Keratinocyte (primary cell): Measurements from ENCODE around the gene PARN. TPM values are rescaled to one million over a fixed set of nuclear protein-coding genes. Genes with fewer than 3 reads are reported as not detected.

Experiments used
- DNase-seq: peaks from one replicate; pipeline ENCODE4 v3.0.0-alpha.2; 2011; ENCODE audit warnings: low read depth, missing footprints, low spot score
- FAIRE-seq: peaks from 2 replicates; lab custom pipeline; 2011; peaks lifted over from hg19 to GRCh38; lab: Jason Lieb, UNC
- H2AFZ ChIP-seq: 2 replicates; pipeline ENCODE4 v1.6.0; 2012; ENCODE audit warnings: low read length, control low read depth, inconsistent platforms; ENCODE audit not compliant: control insufficient read depth
- H3K27ac ChIP-seq: 2 replicates; pipeline ENCODE4 v1.5.1; 2011; ENCODE audit warnings: low read length; ENCODE audit not compliant: control insufficient read depth, insufficient read depth
- H3K27me3 ChIP-seq: 3 replicates; pipeline ENCODE4 v1.6.0; 2011; ENCODE audit warnings: low read length; ENCODE audit not compliant: control insufficient read depth, insufficient read depth; ENCODE audit errors: extremely low read depth
- H3K36me3 ChIP-seq, 2 experiments: 2 replicates in 1 of 2; 3 replicates in 1 of 2; pipeline ENCODE4 v1.5.1; 2011; ENCODE audit warnings: low read length in 2 of 2, mild to moderate bottlenecking in 1 of 2; ENCODE audit not compliant: control insufficient read depth in 2 of 2, insufficient read depth in 2 of 2; ENCODE audit errors: extremely low read depth in 1 of 2
- H3K4me1 ChIP-seq: 3 replicates; pipeline ENCODE4 v1.5.1; 2011; ENCODE audit warnings: low read length; ENCODE audit not compliant: control insufficient read depth, insufficient read depth; ENCODE audit errors: extremely low read depth
- H3K4me2 ChIP-seq: 3 replicates; pipeline ENCODE4 v1.6.0; 2011; ENCODE audit warnings: low read depth, low read length; ENCODE audit not compliant: control insufficient read depth, insufficient read depth; ENCODE audit errors: extremely low read depth
- H3K4me3 ChIP-seq, 3 experiments: fragments of 200-600 bp in 1 of 3; sonication (generic) in 1 of 3; 2 replicates in 2 of 3; 3 replicates in 1 of 3; pipeline ENCODE4 v1.5.1; 2011 to 2016; ENCODE audit warnings: low read length in 3 of 3, mild to moderate bottlenecking in 3 of 3, control low read depth in 2 of 3, inconsistent platforms in 1 of 3, low read depth in 1 of 3, mixed read lengths in 1 of 3, mixed run types in 1 of 3, moderate library complexity in 1 of 3; ENCODE audit not compliant: control insufficient read depth in 2 of 3, insufficient read depth in 2 of 3; ENCODE audit errors: extremely low read depth in 1 of 3
- H3K79me2 ChIP-seq: 2 replicates; pipeline ENCODE4 v1.6.0; 2012; ENCODE audit warnings: low read length; ENCODE audit not compliant: control insufficient read depth, insufficient read depth
- H3K9ac ChIP-seq: 3 replicates; pipeline ENCODE4 v1.6.0; 2011; ENCODE audit warnings: low read length; ENCODE audit not compliant: control insufficient read depth, insufficient read depth; ENCODE audit errors: extremely low read depth
- H3K9me1 ChIP-seq: 3 replicates; pipeline ENCODE4 v1.6.0; 2011; ENCODE audit warnings: low read length; ENCODE audit not compliant: control insufficient read depth, insufficient read depth; ENCODE audit errors: extremely low read depth
- H3K9me3 ChIP-seq: 2 replicates; pipeline ENCODE4 v1.5.1; 2012; ENCODE audit warnings: low read depth, low read length; ENCODE audit not compliant: control insufficient read depth
- H4K20me1 ChIP-seq: 3 replicates; pipeline ENCODE4 v1.6.0; 2011; ENCODE audit warnings: low read length; ENCODE audit not compliant: control insufficient read depth, insufficient read depth; ENCODE audit errors: extremely low read depth
- EZH2 ChIP-seq: IDR thresholded peaks from one replicate; pipeline ENCODE4 v1.6.1; 2012; ENCODE audit warnings: inconsistent platforms, mild to moderate bottlenecking, low read length, moderate library complexity
- dilution Hi-C: fragments of 300-500 bp; cut with MboI; formaldehyde crosslinking; loops from one replicate; pipeline ENCODE4 v1.7.0; 2020; ENCODE audit warnings: low sequenced_read_pairs; ENCODE audit not compliant: extremely low pct_ligation_motif_present
- polyA plus RNA-seq, 5 experiments: library from polyadenylated mRNA; depleted of rRNA in 3 of 5; stranded (reverse) in 3 of 5; stranded (forward) in 1 of 5; unstranded in 1 of 5; fragments of >200 nt; gene quantifications; 1 replicate in 1 of 5; 2 replicates in 3 of 5; 3 replicates in 1 of 5; pipeline versions ENCODE4 v1.2.1 to v1.2.3, GENCODE V29; 2011 to 2012; ENCODE audit warnings: missing spikeins in 2 of 5, low read depth in 1 of 5, low replicate concordance in 1 of 5
- TF ChIP-seq, protein P1 (sequence below), 3 experiments: IDR thresholded peaks in 1 of 3; conservative IDR thresholded peaks in 1 of 3; optimal IDR thresholded peaks in 1 of 3; 2 replicates in 2 of 3; 3 replicates in 1 of 3; pipeline versions ENCODE3 to v1.5.1; 2011; ENCODE audit warnings: low read length in 3 of 3, mild to moderate bottlenecking in 3 of 3, moderate library complexity in 2 of 3, control low read depth in 1 of 3, inconsistent platforms in 1 of 3; ENCODE audit not compliant: insufficient read depth in 2 of 3; ENCODE audit errors: extremely low read depth in 1 of 3

PARN gene
- polyA plus RNA-seq, 1 donor (not counting 4 experiments of a cell fraction or from before 2014, with no cell fraction given), result 40.8 TPM

DNA sequence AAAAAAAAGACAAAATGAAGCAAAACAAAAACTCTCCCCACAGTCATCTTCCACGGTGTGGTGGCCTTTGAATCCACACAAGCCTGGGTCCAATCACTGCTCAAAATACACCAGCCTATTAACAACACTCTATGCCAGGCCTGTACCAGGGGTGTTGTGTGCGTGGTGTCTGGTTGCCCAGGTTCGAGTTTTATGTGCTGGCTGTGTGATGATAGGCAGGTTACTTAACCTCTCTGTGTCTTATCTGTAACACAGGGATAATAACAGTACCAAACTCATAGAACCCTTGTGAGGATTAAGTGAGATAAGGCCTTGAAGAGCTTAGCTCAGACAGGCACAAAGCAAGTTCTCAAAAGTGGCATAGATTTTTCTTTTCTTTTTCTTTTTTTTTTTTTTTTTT, 235.2 kb downstream of the PARN start:
- TF ChIP-seq, protein P1, sequence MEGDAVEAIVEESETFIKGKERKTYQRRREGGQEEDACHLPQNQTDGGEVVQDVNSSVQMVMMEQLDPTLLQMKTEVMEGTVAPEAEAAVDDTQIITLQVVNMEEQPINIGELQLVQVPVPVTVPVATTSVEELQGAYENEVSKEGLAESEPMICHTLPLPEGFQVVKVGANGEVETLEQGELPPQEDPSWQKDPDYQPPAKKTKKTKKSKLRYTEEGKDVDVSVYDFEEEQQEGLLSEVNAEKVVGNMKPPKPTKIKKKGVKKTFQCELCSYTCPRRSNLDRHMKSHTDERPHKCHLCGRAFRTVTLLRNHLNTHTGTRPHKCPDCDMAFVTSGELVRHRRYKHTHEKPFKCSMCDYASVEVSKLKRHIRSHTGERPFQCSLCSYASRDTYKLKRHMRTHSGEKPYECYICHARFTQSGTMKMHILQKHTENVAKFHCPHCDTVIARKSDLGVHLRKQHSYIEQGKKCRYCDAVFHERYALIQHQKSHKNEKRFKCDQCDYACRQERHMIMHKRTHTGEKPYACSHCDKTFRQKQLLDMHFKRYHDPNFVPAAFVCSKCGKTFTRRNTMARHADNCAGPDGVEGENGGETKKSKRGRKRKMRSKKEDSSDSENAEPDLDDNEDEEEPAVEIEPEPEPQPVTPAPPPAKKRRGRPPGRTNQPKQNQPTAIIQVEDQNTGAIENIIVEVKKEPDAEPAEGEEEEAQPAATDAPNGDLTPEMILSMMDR (optimal IDR thresholded peaks at IDR 0.05 in 1 of 3, IDR thresholded peaks at IDR 0.05 in 1 of 3, conservative IDR thresholded peaks at IDR 0.05 in 1 of 3; ENCODE audit: extremely low read depth in 1 of 3, insufficient read depth in 2 of 3, low read length in 3 of 3), result no peak
- no peak for TF ChIP-seq EZH2
- Histone ChIP-seq H2AFZ (no peak overlapping the region), H3K79me2 (no peaks in the 10 kb centered on the region), H3K9me3 (no peaks in the 10 kb centered on the region), H3K27me3 (no peaks in the 10 kb centered on the region), H3K4me2 (no peak overlapping the region), H3K4me1 (peaks cover 18% of the 10 kb centered on the region), H4K20me1 (no peaks in the 10 kb centered on the region), H3K9ac (no peak overlapping the region), H3K27ac (no peak overlapping the region), H3K4me3 (no peak overlapping the region), H3K9me1 (no peaks in the 10 kb centered on the region), H3K36me3 (no peaks in the 10 kb centered on the region)
- dilution Hi-C loops, result no loop called here
- no peak for DNase-seq
- no peak for FAIRE-seq

DNA sequence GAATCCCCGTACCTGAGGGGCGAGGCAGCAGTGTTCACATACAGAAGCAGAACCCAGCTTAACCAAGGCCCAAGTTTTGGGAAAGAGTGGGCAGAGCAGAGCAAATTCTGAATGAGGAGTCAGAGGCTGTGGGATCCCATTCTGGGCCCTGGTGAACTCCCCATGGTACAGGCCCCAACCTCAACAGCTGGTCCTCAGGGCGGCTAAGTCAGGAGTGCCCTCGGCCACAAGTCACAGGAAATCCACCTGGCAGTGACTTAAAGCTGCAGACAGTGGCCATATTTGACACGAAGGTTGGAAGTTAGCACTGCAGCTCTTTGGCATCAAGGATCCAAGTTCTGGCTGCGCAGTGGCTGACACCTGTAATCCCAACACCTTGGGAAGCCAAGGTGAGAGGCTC, 237.1 kb downstream of the PARN start:
- no peak overlapping the region for H3K27ac ChIP-seq
- no peak for FAIRE-seq

More for the DNA sequence above, 237.1 kb downstream of the PARN start:
- Histone ChIP-seq H3K79me2 (no peaks in the 10 kb centered on the region), H4K20me1 (no peaks in the 10 kb centered on the region), H3K9me3 (no peaks in the 10 kb centered on the region), H3K4me2 (no peak overlapping the region), H3K9ac (no peak overlapping the region), H3K36me3 (no peaks in the 10 kb centered on the region), H2AFZ (no peak overlapping the region), H3K27me3 (no peaks in the 10 kb centered on the region), H3K4me3 (no peak overlapping the region), H3K9me1 (no peaks in the 10 kb centered on the region), H3K4me1 (peaks cover 2% of the 10 kb centered on the region)
- dilution Hi-C loops, result no loop called here
- DNase-seq, result no peak
- TF ChIP-seq, protein P1 (optimal IDR thresholded peaks at IDR 0.05 in 1 of 3, IDR thresholded peaks at IDR 0.05 in 1 of 3, conservative IDR thresholded peaks at IDR 0.05 in 1 of 3; ENCODE audit: extremely low read depth in 1 of 3, insufficient read depth in 2 of 3, low read length in 3 of 3), result no peak
- no peak for TF ChIP-seq EZH2
